GM12878 (cell line): Measurements from ENCODE around the gene KLF11. TPM values are rescaled to one million over a fixed set of nuclear protein-coding genes. Genes with fewer than 3 reads are reported as not detected.

Experiments used
- ATAC-seq: fragments of 200-7000 bp; cut with Tn5 transposase; 3 replicates; pipeline ENCODE4 v1.9.1; 2020; ENCODE audit warnings: mild to moderate bottlenecking, moderate library complexity
- BruUV-seq: library from RNA; stranded (reverse); fragments of 400-500 nt; replicated peaks from 2 replicates; lab custom pipeline; 2021; lab: Mats Ljungman, UMichigan
- CTCF ChIA-PET: fragments of 300-600 bp; sonication (Branson Sonifier 250); formaldehyde crosslinking; extraction: SDS; loops from one replicate; lab custom pipeline; 2021; ENCODE audit warnings: inconsistent platforms; lab: Yijun Ruan, JAX
- POLR2A ChIA-PET: fragments of 350-600 bp; formaldehyde crosslinking; extraction: SDS; loops from one replicate; lab custom pipeline; 2021; ENCODE audit warnings: inconsistent platforms; lab: Charles Lee
- RAD21 ChIA-PET: fragments of 300-600 bp; sonication (Branson Sonifier 250); formaldehyde crosslinking; loops from one replicate; lab custom pipeline; 2023; ENCODE audit warnings: antibody characterized with exemption; ENCODE audit not compliant: unreplicated experiment; lab: Charles Lee
- SMC1A ChIA-PET: fragments of 300-600 bp; sonication (Branson Sonifier 250); formaldehyde crosslinking; loops from one replicate; lab custom pipeline; 2023; ENCODE audit not compliant: unreplicated experiment, uncharacterized antibody; lab: Charles Lee
- DNase-seq: peaks from one replicate; pipeline ENCODE4 v3.0.0-alpha.2; 2011; ENCODE audit warnings: low read depth, low spot score
- FAIRE-seq: peaks from 3 replicates; lab custom pipeline; 2011; peaks lifted over from hg19 to GRCh38; lab: Jason Lieb, UNC
- H2AFZ ChIP-seq: 2 replicates; pipeline ENCODE4 v1.6.0; 2011; ENCODE audit warnings: low read depth, low read length, control low read depth; ENCODE audit not compliant: control insufficient read depth
- H3K27ac ChIP-seq: 2 replicates; pipeline ENCODE4 v1.5.1; 2011; ENCODE audit warnings: control low read depth; ENCODE audit not compliant: control insufficient read depth, insufficient read depth
- H3K27me3 ChIP-seq, 2 experiments: replicated peaks in 1 of 2; 2 replicates each; pipeline versions ENCODE4 v1.6.0 to v1.6.1; 2011; ENCODE audit warnings: low read length in 1 of 2; ENCODE audit not compliant: control insufficient read depth in 2 of 2, insufficient read depth in 2 of 2
- H3K36me3 ChIP-seq, 2 experiments: 2 replicates each; pipeline ENCODE4 v1.5.1; 2011; ENCODE audit warnings: low read length in 1 of 2; ENCODE audit not compliant: control insufficient read depth in 2 of 2, insufficient read depth in 2 of 2
- H3K4me1 ChIP-seq: 2 replicates; pipeline ENCODE4 v1.6.1; 2011; ENCODE audit warnings: mild to moderate bottlenecking, low read length, moderate library complexity, mixed read lengths; ENCODE audit not compliant: control insufficient read depth, insufficient read depth
- H3K4me2 ChIP-seq: 2 replicates; pipeline ENCODE4 v1.6.0; 2011; ENCODE audit warnings: control low read depth; ENCODE audit not compliant: control insufficient read depth, insufficient read depth
- H3K4me3 ChIP-seq: fragments of 200-600 bp; sonication (generic); 2 replicates; pipeline ENCODE4 v1.5.1; 2016
- H3K79me2 ChIP-seq: 2 replicates; pipeline ENCODE4 v1.6.0; 2011; ENCODE audit warnings: low read length; ENCODE audit not compliant: control insufficient read depth, insufficient read depth
- H3K9ac ChIP-seq: 2 replicates; pipeline ENCODE4 v1.8.0; 2011; ENCODE audit warnings: low read length, control low read depth, mixed read lengths; ENCODE audit not compliant: control insufficient read depth, insufficient read depth
- H3K9me3 ChIP-seq: replicated peaks from 3 replicates; pipeline ENCODE4 v1.5.1; 2011; ENCODE audit warnings: mild to moderate bottlenecking, low read length; ENCODE audit not compliant: control insufficient read depth, insufficient read depth
- H4K20me1 ChIP-seq: 2 replicates; pipeline ENCODE4 v1.6.0; 2011; ENCODE audit not compliant: control insufficient read depth, insufficient read depth
- CEBPZ ChIP-seq: fragments of 150-350 bp; IDR thresholded peaks from 2 replicates; pipeline ENCODE4 v1.6.1; 2016; ENCODE audit warnings: low read depth, low read length
- CREB1 ChIP-seq: IDR thresholded peaks from 2 replicates; pipeline ENCODE4 v1.6.1; 2012; ENCODE audit warnings: low read depth, mild to moderate bottlenecking, inconsistent platforms
- CTCF ChIP-seq, 3 experiments: IDR thresholded peaks in 2 of 3; conservative IDR thresholded peaks in 1 of 3; 2 replicates each; pipeline ENCODE4 v1.5.1; 2011; ENCODE audit warnings: low read depth in 3 of 3, low read length in 3 of 3, mild to moderate bottlenecking in 3 of 3, control low read depth in 2 of 3, moderate library complexity in 2 of 3, inconsistent platforms in 1 of 3, mixed read lengths in 1 of 3; ENCODE audit not compliant: control insufficient read depth in 2 of 3, insufficient read depth in 1 of 3; ENCODE audit errors: extremely low read depth in 1 of 3
- EZH2 ChIP-seq: IDR thresholded peaks from 2 replicates; pipeline ENCODE4 v1.6.1; 2012; ENCODE audit warnings: low read depth, mild to moderate bottlenecking, control low read depth, inconsistent platforms, low read length, borderline replicate concordance; ENCODE audit not compliant: control insufficient read depth
- KLF5 ChIP-seq: fragments of 450-650 bp; IDR thresholded peaks from 2 replicates; pipeline ENCODE4 v1.6.1; 2014; ENCODE audit warnings: mild to moderate bottlenecking; ENCODE audit not compliant: partially characterized antibody
- PML ChIP-seq: IDR thresholded peaks from 2 replicates; pipeline ENCODE4 v1.6.1; 2012; ENCODE audit warnings: low read length, inconsistent platforms
- SUPT20H ChIP-seq: IDR thresholded peaks from 2 replicates; pipeline ENCODE4 v1.6.1; 2011; ENCODE audit warnings: low read depth, mild to moderate bottlenecking, low read length, moderate library complexity, borderline replicate concordance; ENCODE audit not compliant: control insufficient read depth
- SUZ12 ChIP-seq: fragments of 200-600 bp; sonication (generic); IDR thresholded peaks from one replicate; pipeline ENCODE4 v1.6.1; 2018; ENCODE audit warnings: antibody characterized with exemption, mild to moderate bottlenecking; ENCODE audit not compliant: unreplicated experiment
- WGBS: methylation state at CpG from one replicate; pipeline ENCODE4 v1.1.6; 2016; ENCODE audit warnings: low lambda C conversion rate; ENCODE audit not compliant: insufficient replicate concordance, insufficient coverage; ENCODE audit errors: missing lambda C conversion rate; 5-methylcytosine and 5-hydroxymethylcytosine counted together
- in situ Hi-C: fragments of 300-500 bp; cut with MboI; formaldehyde crosslinking; loops from 9 replicates; pipeline ENCODE4 v1.14.3; 2018; ENCODE audit warnings: mixed read lengths
- intact Hi-C: fragments of 100-400 bp; cut with micrococcal nuclease; formaldehyde crosslinking; loops from one replicate; pipeline ENCODE4 v1.14.2; 2022; ENCODE audit not compliant: unreplicated experiment
- polyA plus RNA-seq, 11 experiments: library from polyadenylated mRNA; depleted of rRNA in 4 of 11; unstranded in 6 of 11; stranded (reverse) in 5 of 11; fragments of >200 nt; fragmentation: Nextera tagmentation in 4 of 11; fragmentation: Illumina TruSeq in 1 of 11; extraction: Ambion mirVana in 4 of 11; extraction: Trizol in 1 of 11; gene quantifications; 1 replicate in 1 of 11; 2 replicates in 10 of 11; pipeline versions ENCODE4 v1.2.1 to v1.2.3, GENCODE V29; 2011 to 2016; ENCODE audit warnings: inconsistent platforms in 2 of 11, missing spikeins in 2 of 11, low read depth in 1 of 11
- total RNA-seq, 4 experiments: library from RNA; depleted of rRNA in 3 of 4; stranded (reverse); fragments of >200 nt in 3 of 4; fragmentation: Illumina TruSeq in 1 of 4; extraction: Trizol in 1 of 4; gene quantifications; 2 replicates each; pipeline versions ENCODE4 v1.2.1 to v1.2.3, GENCODE V29; 2013 to 2021

The KLF11 gene
- total and polyA plus RNA-seq, 10 of the 15 experiments (the other 5 are each of a cell fraction or from before 2014, with no cell fraction given) = 0.03 to 0.54 (median 0.14) TPM; not detected in 1

- no peak for TF ChIP-seq SUPT20H
- no peak for TF ChIP-seq EZH2
- TF ChIP-seq, all 136 proteins: peak for 0
Observed at GRCh38 chr2:10004401-10004800, 38.9 kb upstream of the KLF11 start (continued).

- Histone ChIP-seq H3K4me1 (no peaks in the 10 kb centered on the region), H3K27me3 (no peaks in the 10 kb centered on the region), H2AFZ (no peak overlapping the region), H4K20me1 (no peaks in the 10 kb centered on the region), H3K79me2 (no peaks in the 10 kb centered on the region), H3K36me3 (no peaks in the 10 kb centered on the region), H3K4me2 (no peak overlapping the region), H3K9me3 (no peaks in the 10 kb centered on the region), H3K27ac (no peak overlapping the region), H3K4me3 (no peak overlapping the region), H3K9ac (no peak overlapping the region)
- intact Hi-C loops (no loop called here), in situ Hi-C loops (no loop called here)
- POLR2A ChIA-PET = no interaction called here
- no TSS peak for BruUV-seq
- WGBS = 49% methylated on average over 3 of the region's 3 CpGs
- ATAC-seq (no peak), DNase-seq (no peak), FAIRE-seq (no peak)
- SMC1A ChIA-PET = no interaction called here
- CTCF ChIA-PET = interaction anchor here (1.7 kb wide), 1 partner anchor 21 kb away, joined by 6 read pairs; no protein-coding TSS in a partner anchor
- TF ChIP-seq CEBPZ (no peak), CREB1 (no peak), PML (no peak), SUZ12 (no peak), CTCF (IDR thresholded peaks at IDR 0.05 in 2 of 3, conservative IDR thresholded peaks at IDR 0.05 in 1 of 3; ENCODE audit: control insufficient read depth in 2 of 3, extremely low read depth in 1 of 3, insufficient read depth in 1 of 3, low read depth in 3 of 3, low read length in 3 of 3) (no peak), KLF5 (no peak)
- RAD21 ChIA-PET = no interaction called here
Observed at GRCh38 chr2:10004836-10005235, 38.5 kb upstream of the KLF11 start.
